IPS DF 6.9 (cell line): ENCODE data around the gene SMIM41.

Experiments used
- DNase-seq: peaks from one replicate; pipeline ENCODE4 v3.0.0-alpha.2; 2013; ENCODE audit warnings: low read depth, low spot score
- H3K27ac ChIP-seq: one replicate; pipeline ENCODE4 v1.5.1; 2013; ENCODE audit warnings: low read length, control low read depth
- H3K27me3 ChIP-seq: 2 replicates; pipeline ENCODE4 v1.6.1; 2013; ENCODE audit warnings: mild to moderate bottlenecking, low read length; ENCODE audit not compliant: control insufficient read depth, insufficient read depth
- H3K36me3 ChIP-seq: 2 replicates; pipeline ENCODE4 v1.6.1; 2013; ENCODE audit warnings: low read length; ENCODE audit not compliant: control insufficient read depth, insufficient read depth
- H3K4me1 ChIP-seq: 2 replicates; pipeline ENCODE4 v1.6.1; 2013; ENCODE audit warnings: low read length; ENCODE audit not compliant: control insufficient read depth, insufficient read depth
- H3K4me3 ChIP-seq: 2 replicates; pipeline ENCODE4 v1.5.1; 2013; ENCODE audit warnings: mild to moderate bottlenecking, low read length
- H3K9me3 ChIP-seq: 2 replicates; pipeline ENCODE4 v1.6.1; 2013; ENCODE audit warnings: low read length, inconsistent platforms; ENCODE audit not compliant: control insufficient read depth, insufficient read depth
- WGBS: extraction: QIAGEN DNeasy Blood & Tissue Kit; methylation state at CpG from one replicate; pipeline ENCODE4 v1.1.7; 2013; ENCODE audit warnings: mixed read lengths, missing lambda C conversion rate; ENCODE audit not compliant: insufficient read length, insufficient coverage; 5-methylcytosine and 5-hydroxymethylcytosine counted together

SMIM41 gene

DNA sequence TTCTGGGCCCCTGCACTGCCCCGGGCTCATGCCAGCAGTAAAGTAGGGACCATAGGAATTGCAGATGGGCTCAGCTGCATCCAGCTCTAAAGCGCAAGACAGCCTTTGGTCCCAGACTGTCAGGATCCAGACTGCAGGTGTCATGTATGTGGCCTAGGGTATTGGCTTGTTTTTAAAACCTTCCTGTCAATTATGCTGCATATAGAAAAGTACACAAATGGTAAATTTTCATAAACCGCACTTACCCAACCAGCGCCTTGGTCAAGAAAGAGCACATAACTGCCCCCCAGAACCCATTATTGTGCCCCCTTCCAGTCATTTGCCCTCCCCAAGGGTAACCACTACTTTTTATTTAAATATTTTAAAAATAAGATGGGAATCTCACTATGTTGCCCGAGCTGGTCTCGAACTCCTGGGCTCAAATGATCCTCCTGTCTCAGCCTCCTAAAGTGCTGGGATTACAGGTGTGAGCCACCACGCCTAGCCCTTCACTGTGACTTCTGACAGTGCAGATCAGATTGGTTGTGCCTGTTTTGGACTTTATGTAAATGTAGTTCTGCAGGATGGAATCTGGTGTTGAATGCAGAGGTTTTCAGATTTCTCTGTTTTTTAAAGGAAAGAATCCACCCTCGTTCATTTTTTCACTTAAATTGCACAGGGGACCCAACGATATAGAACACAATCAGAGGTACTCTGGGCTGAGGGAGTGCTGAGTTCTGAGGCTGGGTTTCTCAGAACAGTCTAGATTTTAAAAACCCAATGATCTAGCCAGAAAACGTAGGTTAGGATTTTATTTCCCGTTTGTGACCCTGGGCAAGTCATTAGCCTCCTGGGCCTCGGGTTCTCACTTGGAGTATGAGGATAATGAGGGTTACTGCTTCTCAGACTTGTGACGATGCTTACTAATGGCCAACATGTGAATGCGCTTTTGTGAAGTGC lies 21.6 kb upstream of the SMIM41 start:
- H3K27ac ChIP-seq = no peak overlapping the region
- no peaks in the 10 kb centered on the region for H3K4me1 ChIP-seq
- no peaks in the 10 kb centered on the region for H3K9me3 ChIP-seq
- DNase-seq = no peak
- H3K36me3 ChIP-seq = peaks cover 18% of the 10 kb centered on the region; the same call in 1 of the 2 replicates
- no peak overlapping the region for H3K4me3 ChIP-seq
- H3K27me3 ChIP-seq = no peaks in the 10 kb centered on the region
- no CpG with 5 or more reads among the region's 14 CpGs for WGBS

DNA sequence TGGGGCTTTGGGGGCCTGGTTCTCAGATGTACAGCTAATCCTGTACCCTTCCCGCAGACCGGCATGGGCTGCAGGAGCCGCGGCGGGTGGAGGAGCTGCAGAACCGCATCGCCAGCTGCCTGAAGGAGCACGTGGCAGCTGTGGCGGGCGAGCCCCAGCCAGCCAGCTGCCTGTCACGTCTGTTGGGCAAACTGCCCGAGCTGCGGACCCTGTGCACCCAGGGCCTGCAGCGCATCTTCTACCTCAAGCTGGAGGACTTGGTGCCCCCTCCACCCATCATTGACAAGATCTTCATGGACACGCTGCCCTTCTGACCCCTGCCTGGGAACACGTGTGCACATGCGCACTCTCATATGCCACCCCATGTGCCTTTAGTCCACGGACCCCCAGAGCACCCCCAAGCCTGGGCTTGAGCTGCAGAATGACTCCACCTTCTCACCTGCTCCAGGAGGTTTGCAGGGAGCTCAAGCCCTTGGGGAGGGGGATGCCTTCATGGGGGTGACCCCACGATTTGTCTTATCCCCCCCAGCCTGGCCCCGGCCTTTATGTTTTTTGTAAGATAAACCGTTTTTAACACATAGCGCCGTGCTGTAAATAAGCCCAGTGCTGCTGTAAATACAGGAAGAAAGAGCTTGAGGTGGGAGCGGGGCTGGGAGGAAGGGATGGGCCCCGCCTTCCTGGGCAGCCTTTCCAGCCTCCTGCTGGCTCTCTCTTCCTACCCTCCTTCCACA lies 20.7 kb upstream of the SMIM41 start:
- DNase-seq = no peak
- Histone ChIP-seq H3K27ac (no peak overlapping the region), H3K36me3 (peaks cover 18% of the 10 kb centered on the region; the same call in 1 of the 2 replicates), H3K4me3 (no peak overlapping the region), H3K4me1 (no peaks in the 10 kb centered on the region), H3K27me3 (no peaks in the 10 kb centered on the region), H3K9me3 (no peaks in the 10 kb centered on the region)
- WGBS = no CpG with 5 or more reads among the region's 25 CpGs

DNA sequence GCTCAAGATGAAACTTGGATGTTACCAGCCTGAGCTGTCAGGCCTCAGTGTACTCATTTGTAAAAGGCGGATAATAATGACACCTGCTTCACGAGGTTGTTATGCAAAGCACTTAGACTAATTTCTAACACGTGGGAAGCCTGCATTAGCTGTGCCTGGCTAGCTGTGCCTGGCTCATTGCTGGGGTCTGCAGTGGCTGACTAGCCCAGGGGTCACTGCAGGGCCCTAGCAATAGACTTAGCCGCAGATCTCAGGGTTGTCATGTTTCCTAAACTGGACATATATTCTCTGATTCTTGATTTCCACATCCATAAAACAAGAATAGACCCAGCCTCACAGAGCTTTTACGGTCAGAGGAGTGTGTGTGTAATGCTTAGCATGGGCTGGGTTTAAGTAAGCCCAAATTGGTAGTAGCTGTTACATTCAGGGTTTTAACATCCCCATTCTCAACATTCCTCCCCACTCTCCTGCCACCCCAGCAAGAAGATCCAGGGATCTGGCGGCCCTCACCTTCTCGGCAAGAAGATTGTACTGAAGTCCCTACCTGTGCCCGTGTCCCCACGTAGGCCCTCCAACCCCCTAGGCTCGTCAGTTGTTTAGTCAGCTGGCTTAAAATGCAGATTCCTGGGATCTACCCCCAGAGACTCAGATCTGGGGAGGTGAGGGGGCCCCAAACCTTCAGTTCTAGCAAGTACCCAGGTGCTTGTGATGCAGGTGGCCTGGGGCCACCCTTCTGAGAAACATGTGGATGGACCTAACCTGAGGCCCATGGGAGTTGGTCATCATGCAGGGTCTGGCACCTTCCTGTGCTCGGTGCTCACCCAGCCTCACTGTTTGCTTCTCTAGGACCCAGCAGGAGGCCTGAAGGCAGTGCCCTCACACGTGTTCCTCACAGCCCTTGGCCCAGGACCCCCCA lies 19.7 kb upstream of the SMIM41 start:
- H3K9me3 ChIP-seq = no peaks in the 10 kb centered on the region
- WGBS = no CpG with 5 or more reads among the region's 12 CpGs
- H3K27ac ChIP-seq = no peak overlapping the region
- DNase-seq = no peak
- H3K27me3 ChIP-seq = no peaks in the 10 kb centered on the region
- H3K36me3 ChIP-seq = peaks cover 12% of the 10 kb centered on the region; the same call in 1 of the 2 replicates
- H3K4me1 ChIP-seq = no peaks in the 10 kb centered on the region
- no peak overlapping the region for H3K4me3 ChIP-seq

DNA sequence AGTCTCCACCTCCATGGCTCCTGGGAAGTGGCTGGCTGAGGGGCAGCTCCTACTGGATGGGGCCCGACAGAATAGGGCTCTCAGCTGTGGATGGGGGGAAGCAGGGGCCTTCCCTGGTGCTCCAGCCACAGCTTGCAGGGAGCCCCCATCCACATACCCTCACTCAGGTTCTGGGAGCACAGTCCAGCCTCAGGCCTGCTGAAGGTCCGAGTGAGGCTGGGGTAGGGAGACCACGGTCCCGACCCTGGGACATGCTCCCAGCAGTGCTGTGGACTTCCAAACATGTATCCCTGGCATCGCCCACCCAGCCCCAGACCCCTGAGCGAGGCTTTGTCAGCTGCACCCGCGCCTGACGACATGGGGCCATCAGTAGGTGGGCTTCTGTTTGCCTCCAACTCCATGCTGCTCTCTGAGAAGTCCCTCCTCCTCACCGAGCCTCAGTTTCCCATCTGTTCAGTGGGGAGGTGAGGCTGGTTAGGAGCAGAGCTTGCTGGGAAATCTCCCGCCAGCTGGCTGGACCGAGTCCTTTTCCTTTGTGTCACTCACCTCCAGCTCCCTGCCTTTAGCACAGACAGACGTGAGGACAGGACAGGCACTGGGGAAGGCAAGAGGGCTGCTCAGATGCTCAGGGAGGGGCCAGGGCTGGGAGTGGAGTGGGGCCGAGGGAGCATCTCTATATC lies 18.9 kb upstream of the SMIM41 start:
- Histone ChIP-seq H3K4me1 (no peaks in the 10 kb centered on the region), H3K36me3 (peaks cover 12% of the 10 kb centered on the region; the same call in 1 of the 2 replicates), H3K27me3 (no peaks in the 10 kb centered on the region), H3K4me3 (no peak overlapping the region), H3K9me3 (no peaks in the 10 kb centered on the region), H3K27ac (no peak overlapping the region)
- WGBS = no CpG with 5 or more reads among the region's 14 CpGs
- DNase-seq = no peak

GRCh38 chr12:52061470-52062166 lies 17.9 kb upstream of the SMIM41 start:
- H3K27me3 ChIP-seq = no peaks in the 10 kb centered on the region
- no peaks in the 10 kb centered on the region for H3K4me1 ChIP-seq
- H3K4me3 ChIP-seq = no peak overlapping the region
- no CpG with 5 or more reads among the region's 12 CpGs for WGBS
- DNase-seq = no peak
- H3K9me3 ChIP-seq = no peaks in the 10 kb centered on the region
- no peak overlapping the region for H3K27ac ChIP-seq
- H3K36me3 ChIP-seq = peaks cover 12% of the 10 kb centered on the region; the same call in 1 of the 2 replicates

GRCh38 chr12:52062167-52063081 lies 17.1 kb upstream of the SMIM41 start:
- Histone ChIP-seq H3K9me3 (no peaks in the 10 kb centered on the region), H3K27ac (no peak overlapping the region), H3K36me3 (peaks cover 7% of the 10 kb centered on the region; the same call in 1 of the 2 replicates), H3K27me3 (no peaks in the 10 kb centered on the region), H3K4me3 (no peak overlapping the region), H3K4me1 (no peaks in the 10 kb centered on the region)
- no peak for DNase-seq
- no CpG with 5 or more reads among the region's 6 CpGs for WGBS

DNA sequence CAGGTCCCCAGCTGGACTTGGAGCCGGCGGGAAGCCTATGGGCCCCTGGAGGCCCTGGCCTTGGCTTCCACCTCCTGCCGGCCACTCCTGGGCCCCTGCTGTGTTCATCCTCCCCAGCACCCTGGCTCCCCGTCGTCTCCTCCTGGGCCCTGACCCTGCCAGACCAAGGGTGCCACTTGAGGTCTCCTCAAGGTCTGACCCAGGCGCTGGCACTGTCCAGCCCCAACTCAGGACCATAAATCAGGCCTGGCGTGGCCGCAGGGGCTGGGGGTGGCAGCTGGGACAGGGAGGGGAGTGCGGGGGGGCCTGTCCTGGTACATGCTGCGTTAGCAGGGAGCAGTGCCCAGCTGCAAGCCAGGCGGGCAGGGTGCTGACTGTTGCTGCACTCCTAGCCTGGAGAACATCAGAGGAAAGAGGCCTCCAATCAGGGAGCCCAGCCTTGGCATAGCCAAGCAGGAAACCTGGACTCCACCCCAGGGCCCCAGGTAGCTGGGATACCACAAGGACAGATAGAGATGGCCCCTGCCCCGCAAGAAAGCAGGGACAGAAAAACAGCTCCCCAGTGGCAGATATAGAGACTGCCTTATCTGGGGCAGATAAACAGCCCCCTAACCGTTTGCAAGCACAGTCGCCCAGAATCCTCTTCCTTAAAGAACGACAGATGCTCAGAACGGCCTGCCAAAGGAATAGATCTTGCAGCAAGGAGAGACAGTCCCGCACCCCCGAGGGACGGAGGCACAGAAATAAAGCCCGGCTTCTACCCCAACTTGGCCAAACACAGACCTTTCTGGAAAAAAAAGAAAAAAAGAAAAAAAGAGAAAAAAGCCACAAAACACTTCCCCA lies 16.2 kb upstream of the SMIM41 start:
- H3K27ac ChIP-seq = no peak overlapping the region
- 0 out of 2 replicates have a peak, but pooled peaks cover 4% of the 10 kb centered on the region for H3K36me3 ChIP-seq
- DNase-seq = no peak
- WGBS = no CpG with 5 or more reads among the region's 20 CpGs
- no peak overlapping the region for H3K4me3 ChIP-seq
- H3K27me3 ChIP-seq = no peaks in the 10 kb centered on the region
- H3K9me3 ChIP-seq = no peaks in the 10 kb centered on the region
- H3K4me1 ChIP-seq = no peaks in the 10 kb centered on the region

DNA sequence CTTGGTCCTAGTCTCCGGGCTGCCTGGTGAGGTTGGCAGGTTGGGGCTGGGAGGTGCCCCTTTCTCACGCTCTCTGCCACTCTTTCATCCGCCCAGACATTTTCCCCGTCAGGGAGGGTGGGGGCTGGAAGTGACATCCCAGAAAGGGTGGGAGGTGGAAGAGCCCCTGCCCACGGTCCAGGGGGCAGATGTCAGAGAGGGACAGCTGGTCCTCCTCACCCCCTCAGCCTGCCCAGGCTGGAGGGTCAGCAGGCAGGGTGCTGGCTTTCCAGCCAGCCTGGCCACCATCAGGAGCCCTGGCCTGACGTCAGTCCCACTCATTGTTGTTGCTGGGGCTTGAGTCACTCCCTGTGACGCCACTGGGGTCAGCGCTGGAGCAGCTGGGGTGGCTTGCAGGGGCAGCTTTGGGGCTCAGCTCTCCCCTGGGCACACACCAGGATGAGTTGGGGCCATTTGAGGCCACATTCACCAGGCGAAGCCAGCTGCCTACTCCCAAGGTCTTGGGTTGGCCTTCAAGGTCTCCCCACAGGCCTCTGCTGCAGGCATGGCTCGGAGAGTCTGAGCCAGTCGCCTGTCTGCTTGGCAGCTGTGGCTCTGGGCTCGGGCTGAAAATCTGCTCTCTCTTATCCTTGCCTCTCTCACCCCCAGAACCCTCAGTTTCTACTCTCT lies 15.4 kb upstream of the SMIM41 start:
- DNase-seq = no peak
- Histone ChIP-seq H3K4me3 (no peak overlapping the region), H3K27ac (no peak overlapping the region), H3K9me3 (no peaks in the 10 kb centered on the region), H3K36me3 (no peaks in the 10 kb centered on the region), H3K27me3 (no peaks in the 10 kb centered on the region), H3K4me1 (no peaks in the 10 kb centered on the region; the same call in 1 of the 2 replicates)
- WGBS = no CpG with 5 or more reads among the region's 12 CpGs
